Astrocyte of the hippocampus (primary cell): Measurements from ENCODE around the gene EMID1.

Experiments
- DNase-seq: peaks from one replicate; pipeline ENCODE4 v3.0.0; 2011; ENCODE audit warnings: low read depth, low spot score

The EMID1 gene

GRCh38 chr22:29259253-29259899 is 53.7 kb downstream of the EMID1 start:
- no peak for DNase-seq

- no peak for DNase-seq
Observed at GRCh38 chr22:29260031-29260560, 54.4 kb downstream of the EMID1 start.

GRCh38 chr22:29260601-29261315 is 55.1 kb downstream of the EMID1 start:
- no peak for DNase-seq

GRCh38 chr22:29263791-29264276 is 58.1 kb downstream of the EMID1 start:
- no peak for DNase-seq

GRCh38 chr22:29265305-29265704 is 59.6 kb downstream of the EMID1 start:
- DNase-seq, result no peak

GRCh38 chr22:29265929-29266328 is 60.2 kb downstream of the EMID1 start:
- no peak for DNase-seq

- DNase-seq, result no peak
Observed at GRCh38 chr22:29266564-29267461, 61.1 kb downstream of the EMID1 start.

GRCh38 chr22:29267462-29267857 is 61.8 kb downstream of the EMID1 start:
- peak; percentile 21 for DNase-seq

GRCh38 chr22:29267858-29268510 is 62.3 kb downstream of the EMID1 start, which contains the start of the genes EWSR1 and RHBDD3:
EWSR1 (plus strand) TSS chr22:29268268; CDS start chr22:29268337, 69 bp downstream.
RHBDD3 (minus strand) TSS chr22:29267981; CDS start chr22:29265626, 2,355 bp downstream.
- peak; percentile 98 for DNase-seq

- peak; percentile 83 for DNase-seq
Observed at GRCh38 chr22:29268511-29269229, 63.0 kb downstream of the EMID1 start.

- peak; percentile 26 for DNase-seq
Observed at GRCh38 chr22:29269230-29269604, 63.5 kb downstream of the EMID1 start.

- peak; percentile 26 for DNase-seq
Observed at GRCh38 chr22:29269731-29270474, 64.2 kb downstream of the EMID1 start.

- DNase-seq, result peak; percentile 21
Observed at GRCh38 chr22:29270475-29271271, 65.0 kb downstream of the EMID1 start.

GRCh38 chr22:29272624-29273023 is 66.9 kb downstream of the EMID1 start:
- DNase-seq, result no peak

- DNase-seq, result no peak
Observed at GRCh38 chr22:29275167-29275566, 69.5 kb downstream of the EMID1 start.

- DNase-seq, result no peak
Observed at GRCh38 chr22:29275819-29276565, 70.3 kb downstream of the EMID1 start.

- no peak for DNase-seq
Observed at GRCh38 chr22:29277927-29278326, 72.2 kb downstream of the EMID1 start.

- DNase-seq, result no peak
Observed at GRCh38 chr22:29284196-29284595, 78.5 kb downstream of the EMID1 start.
